OCI-LY7 (cell line): ENCODE data around the gene AUTS2. TPM values are rescaled to one million over a fixed set of nuclear protein-coding genes. Genes with fewer than 3 reads are reported as not detected.

Experiments
- BruUV-seq: library from RNA; stranded (reverse); fragments of 400-500 nt; replicated peaks from 2 replicates; lab custom pipeline; 2021; lab: Mats Ljungman, UMichigan
- CTCF ChIA-PET: fragments of 300-600 bp; sonication (Branson Sonifier 250); formaldehyde crosslinking; loops from one replicate; lab custom pipeline; 2022; ENCODE audit warnings: antibody characterized with exemption; ENCODE audit not compliant: unreplicated experiment; lab: Charles Lee
- POLR2A ChIA-PET: fragments of 300-600 bp; sonication (Branson Sonifier 250); formaldehyde crosslinking; loops from one replicate; lab custom pipeline; 2022; ENCODE audit warnings: antibody characterized with exemption; lab: Charles Lee
- DNase-seq: peaks from one replicate; pipeline ENCODE4 v3.0.0-alpha.2; 2015; ENCODE audit warnings: low spot score
- H2AFZ ChIP-seq: fragments of 200-600 bp; sonication (generic), shearing (Covaris generic); 2 replicates; pipeline ENCODE4 v1.6.1; 2014; ENCODE audit warnings: mild to moderate bottlenecking, antibody characterized with exemption, low read length, moderate library complexity
- H3K27ac ChIP-seq: fragments of 200-600 bp; sonication (generic); 2 replicates; pipeline ENCODE4 v1.5.1; 2014; ENCODE audit warnings: mixed run types, low read depth, mild to moderate bottlenecking, moderate library complexity, low read length, inconsistent platforms; ENCODE audit not compliant: poor library complexity, severe bottlenecking
- H3K36me3 ChIP-seq: fragments of 200-600 bp; sonication (generic); 2 replicates; pipeline ENCODE4 v1.6.1; 2014; ENCODE audit warnings: mild to moderate bottlenecking, antibody characterized with exemption, low read length, moderate library complexity, mixed read lengths; ENCODE audit not compliant: insufficient read depth
- H3K4me1 ChIP-seq: fragments of 200-600 bp; sonication (generic); 2 replicates; pipeline ENCODE4 v1.5.1; 2014; ENCODE audit warnings: mild to moderate bottlenecking, low read length; ENCODE audit not compliant: insufficient read depth, poor library complexity, severe bottlenecking
- H3K4me2 ChIP-seq: fragments of 200-600 bp; sonication (generic); 2 replicates; pipeline ENCODE4 v1.6.1; 2014; ENCODE audit warnings: mild to moderate bottlenecking, low read length
- H3K4me3 ChIP-seq: fragments of 200-600 bp; sonication (generic); 2 replicates; pipeline ENCODE4 v1.5.1; 2014; ENCODE audit warnings: mild to moderate bottlenecking, low read depth, low read length; ENCODE audit not compliant: poor library complexity, severe bottlenecking
- H3K79me2 ChIP-seq: fragments of 200-600 bp; sonication (generic); 2 replicates; pipeline ENCODE4 v1.6.1; 2016; ENCODE audit warnings: low read depth, mild to moderate bottlenecking, low read length, moderate library complexity, mixed read lengths; ENCODE audit not compliant: insufficient read depth
- H3K9me2 ChIP-seq: fragments of 200-600 bp; sonication (generic); 2 replicates; pipeline ENCODE4 v1.6.1; 2016; ENCODE audit warnings: mild to moderate bottlenecking, low read length, mixed read lengths; ENCODE audit not compliant: insufficient read depth
- H3K9me3 ChIP-seq: fragments of 200-600 bp; sonication (generic); 2 replicates; pipeline ENCODE4 v1.6.1; 2014; ENCODE audit warnings: mild to moderate bottlenecking, mixed run types, low read length, mixed read lengths
- H4K20me1 ChIP-seq: fragments of 200-600 bp; sonication (generic); 2 replicates; pipeline ENCODE4 v1.6.1; 2014; ENCODE audit warnings: mild to moderate bottlenecking, antibody characterized with exemption, low read length, moderate library complexity, mixed read lengths; ENCODE audit not compliant: insufficient read depth
- EZH2phosphoT487 ChIP-seq: fragments of 200-600 bp; sonication (generic); IDR thresholded peaks from 2 replicates; pipeline ENCODE4 v1.6.1; 2018; ENCODE audit warnings: low read depth, borderline replicate concordance, mild to moderate bottlenecking, mixed run types, antibody characterized with exemption, low read length, moderate library complexity, mixed read lengths
- intact Hi-C: fragments of 100-400 bp; cut with micrococcal nuclease; formaldehyde crosslinking; loops from one replicate; pipeline ENCODE4 v1.10.0; 2022; ENCODE audit not compliant: unreplicated experiment
- total RNA-seq, 2 experiments: library from RNA; depleted of rRNA in 1 of 2; stranded (reverse); fragments of >200 nt in 1 of 2; shearing (Covaris generic) in 1 of 2; gene quantifications; 2 replicates each; pipeline ENCODE4 v1.2.3, GENCODE V29; 2014 to 2022
- TF ChIP-seq, protein P1 (sequence below): fragments of 200-600 bp; sonication (generic); conservative IDR thresholded peaks from 2 replicates; pipeline ENCODE4 v1.5.1; 2014; ENCODE audit warnings: mild to moderate bottlenecking, antibody characterized with exemption, low read length, moderate library complexity, mixed read lengths

AUTS2 gene
- total RNA-seq, 2 experiments from 2014 or later, result 37.9 to 78.5 TPM

DNA sequence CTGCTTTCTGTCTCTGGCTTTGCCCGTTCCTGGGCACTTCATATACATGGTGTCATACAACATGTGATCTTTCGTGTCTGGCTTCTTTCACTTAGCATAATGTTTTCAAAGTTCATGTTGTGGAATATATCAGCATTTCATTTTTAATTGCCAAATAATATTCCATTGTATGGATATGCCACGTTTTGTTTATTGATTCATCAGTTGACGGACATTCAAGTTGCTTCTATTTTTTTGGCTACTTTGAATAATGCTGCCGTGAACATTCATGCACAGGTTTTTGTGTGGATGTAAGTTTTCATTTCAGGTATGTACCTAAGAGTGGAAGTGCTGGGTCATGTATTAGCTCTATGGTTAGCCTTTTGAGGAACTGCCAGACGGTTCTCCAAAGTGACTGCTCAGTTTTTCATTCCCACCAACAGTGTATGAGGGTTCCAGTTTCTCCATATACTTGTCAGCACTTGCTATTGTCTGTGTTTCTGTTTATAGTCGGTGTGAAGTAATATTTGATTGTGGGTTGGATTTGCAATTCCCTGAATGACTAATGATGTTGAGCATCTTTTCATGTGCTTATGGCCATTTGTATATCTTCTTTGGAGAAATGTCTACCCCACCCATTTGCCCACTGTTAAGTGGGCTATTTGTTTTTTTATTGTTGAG, 1132.3 kb downstream of the AUTS2 start:
- no TSS peak for BruUV-seq
- no peak overlapping the region for H3K4me2 ChIP-seq
- ChIA-PET CTCF (no interaction called here), POLR2A (no interaction called here)
- no peaks in the 10 kb centered on the region for H3K9me2 ChIP-seq
- no peaks in the 10 kb centered on the region for H3K4me1 ChIP-seq
- intact Hi-C loops, result no loop called here
- no peak for DNase-seq
- H3K4me3 ChIP-seq, result no peak overlapping the region
- no peaks in the 10 kb centered on the region for H3K36me3 ChIP-seq
- H3K9me3 ChIP-seq, result no peaks in the 10 kb centered on the region
- TF ChIP-seq, protein P1, sequence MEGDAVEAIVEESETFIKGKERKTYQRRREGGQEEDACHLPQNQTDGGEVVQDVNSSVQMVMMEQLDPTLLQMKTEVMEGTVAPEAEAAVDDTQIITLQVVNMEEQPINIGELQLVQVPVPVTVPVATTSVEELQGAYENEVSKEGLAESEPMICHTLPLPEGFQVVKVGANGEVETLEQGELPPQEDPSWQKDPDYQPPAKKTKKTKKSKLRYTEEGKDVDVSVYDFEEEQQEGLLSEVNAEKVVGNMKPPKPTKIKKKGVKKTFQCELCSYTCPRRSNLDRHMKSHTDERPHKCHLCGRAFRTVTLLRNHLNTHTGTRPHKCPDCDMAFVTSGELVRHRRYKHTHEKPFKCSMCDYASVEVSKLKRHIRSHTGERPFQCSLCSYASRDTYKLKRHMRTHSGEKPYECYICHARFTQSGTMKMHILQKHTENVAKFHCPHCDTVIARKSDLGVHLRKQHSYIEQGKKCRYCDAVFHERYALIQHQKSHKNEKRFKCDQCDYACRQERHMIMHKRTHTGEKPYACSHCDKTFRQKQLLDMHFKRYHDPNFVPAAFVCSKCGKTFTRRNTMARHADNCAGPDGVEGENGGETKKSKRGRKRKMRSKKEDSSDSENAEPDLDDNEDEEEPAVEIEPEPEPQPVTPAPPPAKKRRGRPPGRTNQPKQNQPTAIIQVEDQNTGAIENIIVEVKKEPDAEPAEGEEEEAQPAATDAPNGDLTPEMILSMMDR, result no peak
- no peak for TF ChIP-seq EZH2phosphoT487
- H3K79me2 ChIP-seq, result no peaks in the 10 kb centered on the region
- H4K20me1 ChIP-seq, result no peaks in the 10 kb centered on the region
- no peak overlapping the region for H2AFZ ChIP-seq
- H3K27ac ChIP-seq, result no peak overlapping the region

DNA sequence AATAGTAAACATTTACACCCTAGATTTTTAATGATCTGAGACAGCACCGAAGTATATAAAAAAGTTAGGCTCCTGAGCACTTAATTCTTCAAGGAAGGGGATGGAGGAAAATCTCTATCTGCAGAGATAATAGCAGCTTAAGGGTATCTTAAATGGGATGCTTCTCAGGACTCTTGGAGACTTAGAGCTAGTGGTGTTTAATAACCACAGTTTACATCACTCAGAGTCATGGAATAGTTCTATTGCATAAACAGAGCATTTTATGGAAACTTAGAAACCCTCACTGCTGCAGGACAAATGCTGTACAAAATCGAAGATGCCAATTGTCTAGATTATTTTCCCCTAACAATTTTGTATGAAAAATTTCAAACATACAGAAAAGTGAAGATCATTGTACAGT, 1134.8 kb downstream of the AUTS2 start:
- Histone ChIP-seq H3K9me3 (no peaks in the 10 kb centered on the region), H3K36me3 (no peaks in the 10 kb centered on the region), H3K4me1 (no peaks in the 10 kb centered on the region), H3K9me2 (no peaks in the 10 kb centered on the region), H4K20me1 (no peaks in the 10 kb centered on the region), H3K79me2 (no peaks in the 10 kb centered on the region), H3K27ac (no peak overlapping the region), H3K4me3 (no peak overlapping the region), H3K4me2 (no peak overlapping the region), H2AFZ (no peak overlapping the region)
- DNase-seq, result no peak
- ChIA-PET POLR2A (interaction anchor here (1.0 kb wide), 1 partner anchor 25 kb away, joined by 3 read pairs; no protein-coding TSS in a partner anchor), CTCF (no interaction called here)
- TF ChIP-seq EZH2phosphoT487, result no peak
- TF ChIP-seq, protein P1, result no peak
- BruUV-seq, result no TSS peak
- intact Hi-C loops, result no loop called here

DNA sequence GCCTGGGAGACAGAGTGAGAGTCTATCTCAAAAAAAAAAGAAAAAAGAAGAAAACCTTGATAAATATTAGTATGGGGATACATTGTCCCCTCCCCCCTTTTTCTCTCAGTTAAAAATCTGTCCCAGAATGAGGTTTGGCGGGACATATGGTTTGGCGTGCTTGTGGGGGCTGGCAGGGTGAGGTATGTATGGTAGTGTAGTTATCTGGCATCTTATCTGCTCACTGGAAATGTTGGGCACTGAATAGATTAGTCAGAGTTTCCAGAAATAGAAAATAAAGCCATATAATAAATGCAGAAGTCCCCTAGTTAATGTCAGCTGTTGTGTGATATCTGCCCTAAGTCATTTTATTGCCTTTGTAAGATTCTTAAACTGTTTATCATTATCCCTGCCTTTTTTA, 1136.1 kb downstream of the AUTS2 start:
- H2AFZ ChIP-seq, result no peak overlapping the region
- H3K36me3 ChIP-seq, result no peaks in the 10 kb centered on the region
- H3K4me3 ChIP-seq, result no peak overlapping the region
- H3K9me3 ChIP-seq, result no peaks in the 10 kb centered on the region
- no peak overlapping the region for H3K27ac ChIP-seq
- ChIA-PET CTCF (no interaction called here), POLR2A (no interaction called here)
- no peak overlapping the region for H3K4me2 ChIP-seq
- H4K20me1 ChIP-seq, result no peaks in the 10 kb centered on the region
- BruUV-seq, result no TSS peak
- DNase-seq, result no peak
- intact Hi-C loops, result no loop called here
- no peaks in the 10 kb centered on the region for H3K9me2 ChIP-seq
- H3K4me1 ChIP-seq, result no peaks in the 10 kb centered on the region
- no peak for TF ChIP-seq EZH2phosphoT487
- TF ChIP-seq, protein P1, result no peak
- no peaks in the 10 kb centered on the region for H3K79me2 ChIP-seq
